Caco-2 (cell line): ENCODE data around the gene SOX18. TPM values are rescaled to one million over a fixed set of nuclear protein-coding genes. Genes with fewer than 3 reads are reported as not detected.

Source experiments
- BruUV-seq: library from RNA; stranded (reverse); fragments of 400-500 nt; replicated peaks from 2 replicates; lab custom pipeline; 2021; lab: Mats Ljungman, UMichigan
- CTCF ChIA-PET: fragments of 300-600 bp; sonication (Branson Sonifier 250); formaldehyde crosslinking; loops from one replicate; lab custom pipeline; 2022; ENCODE audit warnings: antibody characterized with exemption; lab: Charles Lee
- POLR2A ChIA-PET: fragments of 300-600 bp; sonication (Branson Sonifier 250); formaldehyde crosslinking; loops from one replicate; lab custom pipeline; 2022; ENCODE audit warnings: antibody characterized with exemption; lab: Charles Lee
- DNase-seq, 2 experiments: peaks; one replicate each; pipeline versions ENCODE4 v3.0.0 to v3.0.0-alpha.2; 2020 to 2022
- H3K27me3 ChIP-seq: replicated peaks from 2 replicates; pipeline ENCODE4 v1.6.0; 2011; ENCODE audit warnings: low read length; ENCODE audit not compliant: control insufficient read depth, insufficient read depth
- H3K36me3 ChIP-seq: 2 replicates; pipeline ENCODE4 v1.5.1; 2011; ENCODE audit warnings: low read length; ENCODE audit not compliant: control insufficient read depth, insufficient read depth
- H3K4me1 ChIP-seq: fragments of 250-450 bp; sonication (Bioruptor Pico); 2 replicates; pipeline ENCODE4 v1.5.1; 2020; ENCODE audit warnings: mild to moderate bottlenecking
- H3K4me3 ChIP-seq: 2 replicates; pipeline ENCODE4 v1.5.1; 2011; ENCODE audit warnings: low read depth, mild to moderate bottlenecking, control low read depth, low read length
- H3K9me3 ChIP-seq: fragments of 250-450 bp; sonication (Bioruptor Pico); 2 replicates; pipeline ENCODE4 v1.5.1; 2020; ENCODE audit warnings: mild to moderate bottlenecking, moderate library complexity
- H3K27ac Mint-ChIP-seq: one replicate; pipeline ENCODE4 v1.8.0; 2022; ENCODE audit warnings: mixed read lengths; ENCODE audit not compliant: unreplicated experiment
- H3K27me3 Mint-ChIP-seq: one replicate; pipeline ENCODE4 v1.8.0; 2022; ENCODE audit warnings: mixed read lengths; ENCODE audit not compliant: insufficient read depth, unreplicated experiment
- H3K36me3 Mint-ChIP-seq: one replicate; pipeline ENCODE4 v1.8.0; 2022; ENCODE audit warnings: mild to moderate bottlenecking, mixed read lengths; ENCODE audit not compliant: insufficient read depth, unreplicated experiment
- H3K4me1 Mint-ChIP-seq: one replicate; pipeline ENCODE4 v1.8.0; 2022; ENCODE audit warnings: low read depth, mixed read lengths; ENCODE audit not compliant: unreplicated experiment
- H3K4me3 Mint-ChIP-seq: one replicate; pipeline ENCODE4 v1.8.0; 2022; ENCODE audit warnings: mild to moderate bottlenecking, moderate library complexity, mixed read lengths; ENCODE audit not compliant: unreplicated experiment
- H3K9me3 Mint-ChIP-seq: one replicate; pipeline ENCODE4 v1.8.0; 2022; ENCODE audit warnings: mixed read lengths; ENCODE audit not compliant: unreplicated experiment
- CTCF ChIP-seq, 2 experiments: fragments of 200-600 bp in 1 of 2; IDR thresholded peaks; 1 replicate in 1 of 2; 2 replicates in 1 of 2; pipeline versions ENCODE4 v1.5.1 to v1.8.0; 2011 to 2022; ENCODE audit warnings: antibody characterized with exemption in 1 of 2, control low read depth in 1 of 2, inconsistent platforms in 1 of 2, low read depth in 1 of 2, low read length in 1 of 2, mild to moderate bottlenecking in 1 of 2, moderate library complexity in 1 of 2; ENCODE audit not compliant: insufficient read depth in 1 of 2, severe bottlenecking in 1 of 2, unreplicated experiment in 1 of 2
- intact Hi-C: fragments of 100-400 bp; cut with micrococcal nuclease; formaldehyde crosslinking; loops from one replicate; pipeline ENCODE4 v1.10.0; 2022; ENCODE audit not compliant: unreplicated experiment
- total RNA-seq: library from RNA; stranded (reverse); gene quantifications from 2 replicates; pipeline ENCODE4 v1.2.3, GENCODE V29; 2022

SOX18 gene
- total RNA-seq, 1 experiment from 2014 or later = 0.84 TPM

GRCh38 chr20:64045346-64046011 lies 4.0 kb downstream of the SOX18 start:
- intact Hi-C loops = no loop called here
- TF ChIP-seq CTCF (IDR thresholded peaks at IDR 0.05; ENCODE audit: insufficient read depth in 1 of 2, low read depth in 1 of 2, low read length in 1 of 2, severe bottlenecking in 1 of 2, unreplicated experiment in 1 of 2) = no peak
- Mint-ChIP-seq H3K4me3 (no peak overlapping the region), H3K9me3 (no peaks in the 10 kb centered on the region), H3K27ac (no peak overlapping the region), H3K36me3 (no peaks in the 10 kb centered on the region), H3K27me3 (peaks cover 21% of the 10 kb centered on the region), H3K4me1 (no peaks in the 10 kb centered on the region)
- peaks cover 3% of the 10 kb centered on the region for H3K4me1 ChIP-seq
- no TSS peak for BruUV-seq
- no peaks in the 10 kb centered on the region for H3K36me3 ChIP-seq
- H3K27me3 ChIP-seq = peaks cover 1% of the 10 kb centered on the region; the same call in 1 of the 2 replicates
- H3K9me3 ChIP-seq = no peaks in the 10 kb centered on the region
- no peak for DNase-seq
- ChIA-PET CTCF (no interaction called here), POLR2A (no interaction called here)
- no peak overlapping the region for H3K4me3 ChIP-seq

GRCh38 chr20:64044484-64045247 lies 4.8 kb downstream of the SOX18 start:
- peaks cover 24% of the 10 kb centered on the region for H3K27me3 Mint-ChIP-seq

More at GRCh38 chr20:64044484-64045247, 4.8 kb downstream of the SOX18 start:
- no peaks in the 10 kb centered on the region for H3K9me3 ChIP-seq
- TF ChIP-seq CTCF (IDR thresholded peaks at IDR 0.05; ENCODE audit: insufficient read depth in 1 of 2, low read depth in 1 of 2, low read length in 1 of 2, severe bottlenecking in 1 of 2, unreplicated experiment in 1 of 2) = no peak
- peaks cover 1% of the 10 kb centered on the region; the same call in 1 of the 2 replicates for H3K27me3 ChIP-seq
- H3K9me3 Mint-ChIP-seq = no peaks in the 10 kb centered on the region
- intact Hi-C loops = no loop called here
- H3K4me3 ChIP-seq = no peak overlapping the region
- H3K4me1 Mint-ChIP-seq = no peaks in the 10 kb centered on the region
- ChIA-PET POLR2A (no interaction called here), CTCF (interaction anchor here (0.7 kb wide), 1 partner anchor 84 kb away, joined by 6 read pairs; no protein-coding TSS in a partner anchor)
- no peaks in the 10 kb centered on the region for H3K36me3 ChIP-seq
- no peak overlapping the region for H3K27ac Mint-ChIP-seq
- no peak for DNase-seq
- no peaks in the 10 kb centered on the region for H3K36me3 Mint-ChIP-seq
- peaks cover under 1% of the 10 kb centered on the region for H3K4me1 ChIP-seq
- H3K4me3 Mint-ChIP-seq = no peak overlapping the region
- BruUV-seq = no TSS peak
